Lower leg skin (tissue), 3 donors: ENCODE measurements around the gene MEIOB.

Source experiments
- POLR2A ChIP-seq, 2 donors: fragments of 450-650 bp; IDR thresholded peaks; one replicate each; pipeline ENCODE4 v1.6.1; 2016 to 2017; ENCODE audit warnings: antibody characterized with exemption in 2 of 2, mild to moderate bottlenecking in 1 of 2, moderate library complexity in 1 of 2
- TF ChIP-seq, protein P1 (sequence below), 3 donors: fragments of 450-650 bp; IDR thresholded peaks; one replicate each; pipeline ENCODE4 v1.5.1; 2016; ENCODE audit warnings: antibody characterized with exemption in 3 of 3, mild to moderate bottlenecking in 3 of 3, moderate library complexity in 2 of 3

DNA sequence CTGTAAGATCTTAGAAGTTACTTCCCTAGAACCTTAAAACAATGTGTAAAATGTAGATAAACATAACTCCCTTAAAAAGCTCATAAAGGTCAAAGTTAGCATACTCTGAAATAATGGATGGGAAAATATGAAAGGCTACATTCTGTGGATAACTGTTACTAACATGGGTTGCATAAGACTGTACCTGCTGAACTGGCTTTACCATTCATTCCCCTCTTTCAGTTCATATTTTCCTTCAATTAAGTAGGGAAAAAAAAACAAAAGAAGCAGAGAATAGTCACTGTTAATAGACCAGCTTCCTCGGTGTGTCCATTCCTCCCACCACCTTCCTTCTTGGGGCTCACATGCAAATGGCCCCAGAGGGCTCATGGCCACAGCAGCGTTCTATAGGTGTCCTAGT, 7.5 kb upstream of the MEIOB start:
- TF ChIP-seq POLR2A (IDR thresholded peaks at IDR 0.05), result no peak
- TF ChIP-seq, protein P1, sequence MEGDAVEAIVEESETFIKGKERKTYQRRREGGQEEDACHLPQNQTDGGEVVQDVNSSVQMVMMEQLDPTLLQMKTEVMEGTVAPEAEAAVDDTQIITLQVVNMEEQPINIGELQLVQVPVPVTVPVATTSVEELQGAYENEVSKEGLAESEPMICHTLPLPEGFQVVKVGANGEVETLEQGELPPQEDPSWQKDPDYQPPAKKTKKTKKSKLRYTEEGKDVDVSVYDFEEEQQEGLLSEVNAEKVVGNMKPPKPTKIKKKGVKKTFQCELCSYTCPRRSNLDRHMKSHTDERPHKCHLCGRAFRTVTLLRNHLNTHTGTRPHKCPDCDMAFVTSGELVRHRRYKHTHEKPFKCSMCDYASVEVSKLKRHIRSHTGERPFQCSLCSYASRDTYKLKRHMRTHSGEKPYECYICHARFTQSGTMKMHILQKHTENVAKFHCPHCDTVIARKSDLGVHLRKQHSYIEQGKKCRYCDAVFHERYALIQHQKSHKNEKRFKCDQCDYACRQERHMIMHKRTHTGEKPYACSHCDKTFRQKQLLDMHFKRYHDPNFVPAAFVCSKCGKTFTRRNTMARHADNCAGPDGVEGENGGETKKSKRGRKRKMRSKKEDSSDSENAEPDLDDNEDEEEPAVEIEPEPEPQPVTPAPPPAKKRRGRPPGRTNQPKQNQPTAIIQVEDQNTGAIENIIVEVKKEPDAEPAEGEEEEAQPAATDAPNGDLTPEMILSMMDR (IDR thresholded peaks at IDR 0.05), result no peak
